HEK293 (cell line): ENCODE data around the gene ICAM3.

ENCODE experiments used
- CTCF ChIA-PET: fragments of 350-600 bp; formaldehyde crosslinking; extraction: SDS; loops from one replicate; lab custom pipeline; 2021; ENCODE audit warnings: antibody characterized with exemption; lab: Yijun Ruan, JAX
- POLR2A ChIA-PET: fragments of 300-600 bp; formaldehyde crosslinking; extraction: SDS; loops from one replicate; lab custom pipeline; 2020; ENCODE audit warnings: antibody characterized with exemption, inconsistent platforms; lab: Yijun Ruan, JAX
- H3K27ac ChIP-seq: fragments of 200-500 bp; sonication (Bioruptor generic); 2 replicates; pipeline ENCODE4 v1.5.1; 2014; ENCODE audit warnings: low read depth, low read length, control low read depth, inconsistent platforms; ENCODE audit errors: extremely low read depth
- H3K36me3 ChIP-seq, 2 experiments: fragments of 200-500 bp in 1 of 2; sonication (Bioruptor generic) in 1 of 2; 1 replicate in 1 of 2; 2 replicates in 1 of 2; pipeline ENCODE4 v1.5.1; 2014 to 2017; ENCODE audit warnings: inconsistent platforms in 2 of 2, low read length in 2 of 2; ENCODE audit not compliant: control insufficient read depth in 2 of 2, insufficient read depth in 1 of 2
- H3K4me1 ChIP-seq: fragments of 200-500 bp; sonication (Bioruptor generic); 2 replicates; pipeline ENCODE4 v1.5.1; 2014; ENCODE audit warnings: mild to moderate bottlenecking, low read length, inconsistent platforms; ENCODE audit not compliant: control insufficient read depth, insufficient read depth
- H3K4me3 ChIP-seq: 2 replicates; pipeline ENCODE4 v1.5.1; 2011; ENCODE audit warnings: low read depth, mild to moderate bottlenecking, control low read depth, low read length, moderate library complexity
- H3K9me3 ChIP-seq: fragments of 200-500 bp; sonication (Bioruptor generic); 2 replicates; pipeline ENCODE4 v1.5.1; 2014; ENCODE audit warnings: low read depth, low read length, inconsistent platforms; ENCODE audit not compliant: control insufficient read depth, insufficient read depth
- ATF2 ChIP-seq: fragments of 450-650 bp; formaldehyde crosslinking; IDR thresholded peaks from 2 replicates; pipeline ENCODE4 v1.5.1; 2016; ENCODE audit warnings: missing biosample characterization, missing genetic modification characterization, low read depth
- EGR2 ChIP-seq: fragments of 450-650 bp; formaldehyde crosslinking; IDR thresholded peaks from 2 replicates; pipeline ENCODE4 v1.5.1; 2016; ENCODE audit warnings: low read depth, missing biosample characterization, missing genetic modification characterization
- HIC1 ChIP-seq: fragments of 450-650 bp; formaldehyde crosslinking; IDR thresholded peaks from 2 replicates; pipeline ENCODE4 v1.5.1; 2016; ENCODE audit warnings: missing biosample characterization, missing genetic modification characterization
- HOXA7 ChIP-seq: sonication (generic); formaldehyde crosslinking; IDR thresholded peaks from 2 replicates; pipeline ENCODE4 v1.8.1; 2022; ENCODE audit warnings: missing genetic modification reagents, borderline replicate concordance
- KLF1 ChIP-seq: fragments of 450-650 bp; formaldehyde crosslinking; IDR thresholded peaks from 2 replicates; pipeline ENCODE4 v1.5.1; 2016; ENCODE audit warnings: missing biosample characterization, missing genetic modification characterization
- PBX3 ChIP-seq: sonication (generic); formaldehyde crosslinking; IDR thresholded peaks from 2 replicates; pipeline ENCODE4 v1.8.1; 2022; ENCODE audit warnings: mild to moderate bottlenecking, moderate library complexity, missing genetic modification reagents
- ZBTB11 ChIP-seq: fragments of 450-650 bp; formaldehyde crosslinking; conservative IDR thresholded peaks from 2 replicates; pipeline ENCODE4 v1.5.1; 2016; ENCODE audit warnings: low read depth, missing biosample characterization, missing genetic modification characterization
- ZBTB17 ChIP-seq: fragments of 450-650 bp; formaldehyde crosslinking; IDR thresholded peaks from 2 replicates; pipeline ENCODE4 v1.5.1; 2016; ENCODE audit warnings: missing biosample characterization, missing genetic modification characterization
- ZBTB48 ChIP-seq: fragments of 450-650 bp; formaldehyde crosslinking; IDR thresholded peaks from 2 replicates; pipeline ENCODE4 v1.5.1; 2016; ENCODE audit warnings: missing biosample characterization, missing genetic modification characterization
- ZBTB8A ChIP-seq: fragments of 450-650 bp; formaldehyde crosslinking; IDR thresholded peaks from 2 replicates; pipeline ENCODE4 v1.5.1; 2016; ENCODE audit warnings: missing biosample characterization, missing genetic modification characterization
- ZNF2 ChIP-seq: fragments of 450-650 bp; formaldehyde crosslinking; IDR thresholded peaks from 2 replicates; pipeline ENCODE4 v1.5.1; 2016; ENCODE audit warnings: missing biosample characterization, missing genetic modification characterization
- ZNF248 ChIP-seq: fragments of 450-650 bp; formaldehyde crosslinking; IDR thresholded peaks from 2 replicates; pipeline ENCODE4 v1.5.1; 2017; ENCODE audit warnings: missing biosample characterization, missing genetic modification characterization
- ZNF335 ChIP-seq: fragments of 450-650 bp; formaldehyde crosslinking; conservative IDR thresholded peaks from 2 replicates; pipeline ENCODE4 v1.5.1; 2016; ENCODE audit warnings: missing biosample characterization, missing genetic modification characterization
- ZNF341 ChIP-seq: fragments of 450-650 bp; formaldehyde crosslinking; IDR thresholded peaks from 2 replicates; pipeline ENCODE4; 2016; ENCODE audit warnings: low read depth, missing biosample characterization, missing genetic modification characterization
- ZNF366 ChIP-seq: fragments of 450-650 bp; formaldehyde crosslinking; conservative IDR thresholded peaks from 2 replicates; pipeline ENCODE4 v1.5.1; 2016; ENCODE audit warnings: missing biosample characterization, missing genetic modification characterization
- ZNF398 ChIP-seq: fragments of 450-650 bp; formaldehyde crosslinking; IDR thresholded peaks from 2 replicates; pipeline ENCODE4 v1.5.1; 2017; ENCODE audit warnings: missing biosample characterization, missing genetic modification characterization
- ZNF501 ChIP-seq: fragments of 450-650 bp; formaldehyde crosslinking; IDR thresholded peaks from 2 replicates; pipeline ENCODE4 v1.5.1; 2016; ENCODE audit warnings: missing biosample characterization, missing genetic modification characterization
- ZNF561 ChIP-seq: fragments of 450-650 bp; IDR thresholded peaks from 2 replicates; pipeline ENCODE4 v1.5.1; 2018; ENCODE audit warnings: missing biosample characterization, missing genetic modification characterization, borderline replicate concordance
- ZNF600 ChIP-seq: fragments of 450-650 bp; formaldehyde crosslinking; IDR thresholded peaks from 2 replicates; pipeline ENCODE4 v1.5.1; 2016; ENCODE audit warnings: missing biosample characterization, missing genetic modification characterization
- ZNF629 ChIP-seq: fragments of 450-650 bp; formaldehyde crosslinking; IDR thresholded peaks from 2 replicates; pipeline ENCODE4 v1.5.1; 2017; ENCODE audit warnings: missing biosample characterization, missing genetic modification characterization
- ZNF639 ChIP-seq: fragments of 450-650 bp; formaldehyde crosslinking; IDR thresholded peaks from 2 replicates; pipeline ENCODE4 v1.5.1; 2016; ENCODE audit warnings: missing biosample characterization, missing genetic modification characterization
- ZNF76 ChIP-seq: fragments of 450-650 bp; formaldehyde crosslinking; IDR thresholded peaks from 2 replicates; pipeline ENCODE4; 2016; ENCODE audit warnings: low read depth, missing biosample characterization, missing genetic modification characterization, borderline replicate concordance
- ZSCAN30 ChIP-seq: fragments of 450-650 bp; IDR thresholded peaks from 2 replicates; pipeline ENCODE4 v1.5.1; 2018; ENCODE audit warnings: missing biosample characterization, mild to moderate bottlenecking, missing genetic modification characterization, moderate library complexity

Gene ICAM3

GRCh38 chr19:10290357-10290875 lies 49.0 kb downstream of the ICAM3 start (continued):
- TF ChIP-seq ZBTB17 (tag by site-specific recombination), result peak; percentile 59
- no peak for TF ChIP-seq HOXA7 (CRISPR knock-in tag)
- TF ChIP-seq ZNF76 (tag by site-specific recombination), result peak; percentile 88
- no peak for TF ChIP-seq ZSCAN30 (tag by site-specific recombination)
- no peak for TF ChIP-seq ZNF248 (tag by site-specific recombination)
- peak; percentile 56; the same call in 1 of the 2 replicates for TF ChIP-seq ZBTB48 (tag by site-specific recombination)
- TF ChIP-seq ZNF335 (tag by site-specific recombination), result peak; percentile 75
- no peak for TF ChIP-seq ZNF639 (tag by site-specific recombination)
- peak; percentile 92 for TF ChIP-seq ZNF600 (tag by site-specific recombination)
- TF ChIP-seq ZBTB11 (tag by site-specific recombination), result peak; percentile 10; the same call in 1 of the 2 replicates
- 0 out of 2 replicates have a peak, but pooled peaks have one; percentile 4 for TF ChIP-seq KLF1 (tag by site-specific recombination)
- TF ChIP-seq ZNF629 (tag by site-specific recombination), result 0 out of 2 replicates have a peak, but pooled peaks have one; percentile 10
- peak; percentile 98 for TF ChIP-seq ZNF341
- peak; percentile 49 for TF ChIP-seq ZNF366 (tag by site-specific recombination)
- 0 out of 2 replicates have a peak, but pooled peaks have one; percentile 33 for TF ChIP-seq PBX3 (CRISPR knock-in tag)
- TF ChIP-seq ATF2 (tag by site-specific recombination), result no peak

- ChIA-PET CTCF (interaction anchor here (0.6 to 3.2 kb wide), 12 partner anchors 9 to 261 kb away, joined by 3 to 13 read pairs (median 4); partner anchors contain the start of gene ICAM1), POLR2A (interaction anchor here (0.7 to 1.7 kb wide), 15 partner anchors 11 to 128 kb away, joined by 3 to 21 read pairs (median 4); partner anchors contain the start of genes ICAM1, RAVER1 and TYK2)
- Histone ChIP-seq H3K4me3 (peak within 1 kb of the TSS; percentile 41), H3K9me3 (no peaks in the 10 kb centered on the region), H3K27ac (no peak within 1 kb of the TSS; the same call in 1 of the 2 replicates), H3K36me3 (peaks cover 0 to 5% of the 10 kb centered on the region in 2 experiments; a peak in 1 of 3 replicates), H3K4me1 (peaks cover 4% of the 10 kb centered on the region; the same call in 1 of the 2 replicates)
- TF ChIP-seq EGR2 (tag by site-specific recombination) (peak; percentile 88), ZNF501 (tag by site-specific recombination) (0 out of 2 replicates have a peak, but pooled peaks have one; percentile 37), HIC1 (tag by site-specific recombination) (peak; percentile 76; the same call in 1 of the 2 replicates), ZBTB17 (tag by site-specific recombination) (0 out of 2 replicates have a peak, but pooled peaks have one; percentile 68), ZNF398 (peak; percentile 96), ZNF2 (tag by site-specific recombination) (0 out of 2 replicates have a peak, but pooled peaks have one; percentile 32), ZNF561 (tag by site-specific recombination) (0 out of 2 replicates have a peak, but pooled peaks have one; percentile 16), ZBTB8A (tag by site-specific recombination) (peak; percentile 56; the same call in 1 of the 2 replicates)
These were observed 49.5 kb downstream of the ICAM3 start, which contains the start of gene ICAM5 for GRCh38 chr19:10289836-10290356. TSS of gene ICAM5 (plus strand) at chr19:10289952. CDS start at chr19:10290044, 92 bp downstream.
